Endothelial cell of umbilical vein (primary cell): ENCODE data around the gene CCDC85C.

Experiments
- CTCF ChIP-seq, 2 donors: IDR thresholded peaks; 1 replicate in 1 of 2; 2 replicates in 1 of 2; pipeline ENCODE4 v1.5.1; 2011; ENCODE audit warnings: low read length in 2 of 2, mild to moderate bottlenecking in 2 of 2, moderate library complexity in 2 of 2, control low read depth in 1 of 2, inconsistent platforms in 1 of 2, low read depth in 1 of 2; ENCODE audit not compliant: insufficient read depth in 1 of 2; ENCODE audit errors: extremely low read depth in 1 of 2
- EZH2 ChIP-seq: IDR thresholded peaks from 2 replicates; pipeline ENCODE4 v1.6.1; 2012; ENCODE audit warnings: borderline replicate concordance, low read depth, mild to moderate bottlenecking, moderate library complexity, low read length, inconsistent platforms; ENCODE audit not compliant: severe bottlenecking
- GATA2 ChIP-seq: IDR thresholded peaks from 2 replicates; pipeline ENCODE4 v1.7.0; 2011; ENCODE audit warnings: low read depth, mild to moderate bottlenecking, moderate library complexity, mixed read lengths, low read length; ENCODE audit not compliant: insufficient read length, insufficient read depth
- POLR2A ChIP-seq: IDR thresholded peaks from 2 replicates; pipeline ENCODE4 v1.6.1; 2012; ENCODE audit warnings: low read depth, mild to moderate bottlenecking, control low read depth, low read length

GRCh38 chr14:99626041-99626648 is 22.1 kb upstream of the CCDC85C start:
- no peak for TF ChIP-seq EZH2
- no peak for TF ChIP-seq CTCF (IDR thresholded peaks at IDR 0.05; ENCODE audit: extremely low read depth in 1 of 2, insufficient read depth in 1 of 2, low read depth in 1 of 2, low read length in 2 of 2)
- TF ChIP-seq POLR2A = no peak
- TF ChIP-seq GATA2 = no peak
